Activated CD8-positive, alpha-beta T cell treated with anti-CD3 and anti-CD28 coated beads for 36 hours (primary cell): ENCODE results near the gene PPP2R1B. TPM values are rescaled to one million over a fixed set of nuclear protein-coding genes. Genes with fewer than 3 reads are reported as not detected.

ENCODE experiments used
- ATAC-seq: fragments of 200-7000 bp; cut with Tn5 transposase; one replicate; pipeline ENCODE4 v1.10.0; 2021; ENCODE audit warnings: mild to moderate bottlenecking, moderate library complexity
- CTCF ChIA-PET: fragments of 350-600 bp; sonication (Branson Sonifier 250); formaldehyde crosslinking; loops from one replicate; lab custom pipeline; 2021; ENCODE audit warnings: antibody characterized with exemption; lab: Charles Lee
- POLR2A ChIA-PET: fragments of 350-600 bp; sonication (Branson Sonifier 250); formaldehyde crosslinking; loops from one replicate; lab custom pipeline; 2021; ENCODE audit warnings: antibody characterized with exemption; lab: Charles Lee
- DNase-seq: peaks from one replicate; pipeline ENCODE4 v3.0.0-alpha.2; 2020
- H3K27ac Mint-ChIP-seq: one replicate; pipeline ENCODE4 v1.8.0; 2021; ENCODE audit warnings: mild to moderate bottlenecking, mixed read lengths
- H3K27me3 Mint-ChIP-seq: one replicate; pipeline ENCODE4 v1.8.0; 2021; ENCODE audit warnings: mixed read lengths
- H3K36me3 Mint-ChIP-seq: one replicate; pipeline ENCODE4 v1.8.0; 2021; ENCODE audit warnings: low read depth, mixed read lengths
- H3K4me1 Mint-ChIP-seq: one replicate; pipeline ENCODE4 v1.8.0; 2021; ENCODE audit warnings: low read depth, mixed read lengths
- H3K4me3 Mint-ChIP-seq: one replicate; pipeline ENCODE4 v1.8.0; 2021; ENCODE audit warnings: mild to moderate bottlenecking, moderate library complexity, mixed read lengths
- H3K9me3 Mint-ChIP-seq: one replicate; pipeline ENCODE4 v1.8.0; 2021; ENCODE audit warnings: mixed read lengths
- intact Hi-C: fragments of 100-400 bp; cut with micrococcal nuclease; formaldehyde crosslinking; loops from one replicate; pipeline ENCODE4 v1.10.0; 2022
- total RNA-seq, 2 experiments: library from RNA; stranded (reverse); gene quantifications; one replicate each; pipeline ENCODE4 v1.2.3, GENCODE V29; 2021
- TF ChIP-seq, protein P1 (sequence below): fragments of 200-600 bp; IDR thresholded peaks from one replicate; pipeline ENCODE4 v1.8.0; 2022; ENCODE audit warnings: antibody characterized with exemption, mild to moderate bottlenecking

The PPP2R1B gene
- total RNA-seq, 2 experiments from 2014 or later = 49.7 to 54.0 TPM

DNA sequence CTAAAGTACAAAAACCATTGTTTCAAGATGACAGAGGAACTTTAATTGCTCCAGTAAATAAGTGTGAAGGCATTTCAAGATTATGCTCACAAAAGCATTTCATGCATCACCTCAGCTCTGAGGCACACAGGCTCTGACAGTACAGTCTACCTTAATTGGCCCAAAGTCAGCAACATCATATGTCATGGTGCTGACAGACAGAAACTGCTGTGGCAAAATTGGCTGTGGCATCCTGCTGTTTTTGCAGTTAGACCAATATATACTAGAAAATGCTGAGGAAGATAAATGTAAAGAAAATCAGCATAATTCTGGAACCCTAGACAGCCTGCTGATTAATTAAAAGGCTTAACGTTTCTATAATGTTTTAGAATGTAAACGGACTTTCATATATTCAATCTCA lies 34.9 kb upstream of the PPP2R1B start:
- intact Hi-C loops = no loop called here
- Mint-ChIP-seq H3K27ac (no peak overlapping the region), H3K4me1 (peaks cover 9% of the 10 kb centered on the region), H3K9me3 (peaks cover 4% of the 10 kb centered on the region), H3K4me3 (no peak overlapping the region), H3K27me3 (no peaks in the 10 kb centered on the region), H3K36me3 (peaks cover 52% of the 10 kb centered on the region)
- POLR2A ChIA-PET = no interaction called here
- ATAC-seq (no peak), DNase-seq (no peak)
- CTCF ChIA-PET = no interaction called here
- TF ChIP-seq, protein P1, sequence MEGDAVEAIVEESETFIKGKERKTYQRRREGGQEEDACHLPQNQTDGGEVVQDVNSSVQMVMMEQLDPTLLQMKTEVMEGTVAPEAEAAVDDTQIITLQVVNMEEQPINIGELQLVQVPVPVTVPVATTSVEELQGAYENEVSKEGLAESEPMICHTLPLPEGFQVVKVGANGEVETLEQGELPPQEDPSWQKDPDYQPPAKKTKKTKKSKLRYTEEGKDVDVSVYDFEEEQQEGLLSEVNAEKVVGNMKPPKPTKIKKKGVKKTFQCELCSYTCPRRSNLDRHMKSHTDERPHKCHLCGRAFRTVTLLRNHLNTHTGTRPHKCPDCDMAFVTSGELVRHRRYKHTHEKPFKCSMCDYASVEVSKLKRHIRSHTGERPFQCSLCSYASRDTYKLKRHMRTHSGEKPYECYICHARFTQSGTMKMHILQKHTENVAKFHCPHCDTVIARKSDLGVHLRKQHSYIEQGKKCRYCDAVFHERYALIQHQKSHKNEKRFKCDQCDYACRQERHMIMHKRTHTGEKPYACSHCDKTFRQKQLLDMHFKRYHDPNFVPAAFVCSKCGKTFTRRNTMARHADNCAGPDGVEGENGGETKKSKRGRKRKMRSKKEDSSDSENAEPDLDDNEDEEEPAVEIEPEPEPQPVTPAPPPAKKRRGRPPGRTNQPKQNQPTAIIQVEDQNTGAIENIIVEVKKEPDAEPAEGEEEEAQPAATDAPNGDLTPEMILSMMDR = no peak

DNA sequence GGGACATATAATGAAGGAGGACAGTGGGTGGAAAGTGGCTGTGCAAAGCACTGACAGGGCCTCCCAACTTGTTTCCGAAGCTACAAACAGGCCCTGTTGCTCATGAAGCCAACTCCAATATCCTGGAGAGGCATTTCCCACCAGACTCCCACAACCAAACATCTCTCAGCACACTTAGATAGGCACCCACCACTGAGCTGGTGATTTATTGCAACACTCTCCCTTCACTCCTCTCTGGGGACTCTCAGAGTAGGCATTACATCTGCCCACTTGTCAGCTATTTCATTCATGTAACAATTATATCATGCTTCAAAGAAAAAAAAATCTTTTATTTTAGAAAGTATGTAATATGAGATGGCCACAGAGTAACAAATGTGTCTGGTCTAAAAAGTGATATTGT lies 32.1 kb upstream of the PPP2R1B start:
- Mint-ChIP-seq H3K4me3 (no peak overlapping the region), H3K27me3 (no peaks in the 10 kb centered on the region), H3K9me3 (peaks cover 4% of the 10 kb centered on the region), H3K36me3 (peaks cover 47% of the 10 kb centered on the region), H3K4me1 (peaks cover 9% of the 10 kb centered on the region), H3K27ac (no peak overlapping the region)
- TF ChIP-seq, protein P1 = no peak
- no peak for ATAC-seq
- no peak for DNase-seq
- POLR2A ChIA-PET = no interaction called here
- CTCF ChIA-PET = interaction anchor here (1.7 kb wide), 1 partner anchor 21 kb away, joined by 9 read pairs; no protein-coding TSS in a partner anchor
- intact Hi-C loops = no loop called here

DNA sequence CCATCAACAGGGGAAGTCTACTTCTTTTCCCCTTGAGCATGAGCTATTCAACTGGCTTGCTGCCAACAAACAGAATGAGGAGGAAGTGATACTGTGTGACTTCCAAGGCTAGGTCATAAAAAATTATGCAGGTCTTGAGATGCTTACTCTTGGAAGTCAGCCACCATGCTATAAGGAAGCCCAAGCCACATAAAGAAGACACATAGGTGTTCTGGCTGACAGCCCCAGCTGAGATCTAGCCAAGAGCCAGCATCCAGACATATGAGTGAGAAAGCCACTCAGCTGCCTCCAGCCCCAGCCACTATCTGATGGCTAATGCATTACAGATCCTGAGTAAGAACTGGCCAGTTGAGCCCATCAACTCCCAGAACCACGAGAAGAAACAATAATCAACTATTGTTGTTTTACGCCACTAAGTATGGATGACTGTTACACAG lies 31.0 kb upstream of the PPP2R1B start:
- Mint-ChIP-seq H3K9me3 (peaks cover 4% of the 10 kb centered on the region), H3K4me3 (no peak overlapping the region), H3K4me1 (peaks cover 9% of the 10 kb centered on the region), H3K27ac (no peak overlapping the region), H3K36me3 (peaks cover 45% of the 10 kb centered on the region), H3K27me3 (no peaks in the 10 kb centered on the region)
- TF ChIP-seq, protein P1 = no peak
- POLR2A ChIA-PET = interaction anchor here (0.7 kb wide), 1 partner anchor 53 kb away, joined by 3 read pairs; no protein-coding TSS in a partner anchor
- DNase-seq (no peak), ATAC-seq (no peak)
- CTCF ChIA-PET = interaction anchor here (1.1 to 1.7 kb wide), 3 partner anchors 20 to 368 kb away, joined by 3 to 9 read pairs (median 4); no protein-coding TSS in a partner anchor
- intact Hi-C loops = no loop called here

DNA sequence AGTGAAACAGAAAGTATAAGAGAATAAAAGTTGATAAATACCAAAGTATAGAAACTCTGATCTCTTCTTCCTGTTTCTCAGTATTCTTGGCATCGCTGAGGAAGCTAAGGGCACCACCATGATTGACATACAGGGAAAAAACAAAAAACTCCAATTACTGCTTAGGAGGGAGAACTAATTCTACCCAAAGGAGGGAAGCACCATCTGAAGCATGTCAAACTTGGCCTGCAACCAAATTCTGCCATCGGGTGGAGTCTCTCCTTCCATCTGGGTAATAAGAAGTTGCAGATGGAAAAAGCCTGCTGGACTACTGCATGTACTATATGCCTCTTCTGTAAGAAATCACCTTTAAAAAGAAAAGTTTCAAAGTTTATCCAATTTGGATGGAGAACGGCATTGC lies 30.5 kb upstream of the PPP2R1B start:
- TF ChIP-seq, protein P1 = no peak
- DNase-seq (no peak), ATAC-seq (no peak)
- peaks cover 42% of the 10 kb centered on the region for H3K36me3 Mint-ChIP-seq
- ChIA-PET CTCF (interaction anchor here (0.7 to 1.7 kb wide), 6 partner anchors 19 to 368 kb away, joined by 3 to 9 read pairs (median 4); no protein-coding TSS in a partner anchor), POLR2A (no interaction called here)
- H3K27ac Mint-ChIP-seq = no peak overlapping the region
- H3K27me3 Mint-ChIP-seq = no peaks in the 10 kb centered on the region
- peaks cover 6% of the 10 kb centered on the region for H3K4me1 Mint-ChIP-seq
- intact Hi-C loops = no loop called here
- peaks cover 4% of the 10 kb centered on the region for H3K9me3 Mint-ChIP-seq
- no peak overlapping the region for H3K4me3 Mint-ChIP-seq

DNA sequence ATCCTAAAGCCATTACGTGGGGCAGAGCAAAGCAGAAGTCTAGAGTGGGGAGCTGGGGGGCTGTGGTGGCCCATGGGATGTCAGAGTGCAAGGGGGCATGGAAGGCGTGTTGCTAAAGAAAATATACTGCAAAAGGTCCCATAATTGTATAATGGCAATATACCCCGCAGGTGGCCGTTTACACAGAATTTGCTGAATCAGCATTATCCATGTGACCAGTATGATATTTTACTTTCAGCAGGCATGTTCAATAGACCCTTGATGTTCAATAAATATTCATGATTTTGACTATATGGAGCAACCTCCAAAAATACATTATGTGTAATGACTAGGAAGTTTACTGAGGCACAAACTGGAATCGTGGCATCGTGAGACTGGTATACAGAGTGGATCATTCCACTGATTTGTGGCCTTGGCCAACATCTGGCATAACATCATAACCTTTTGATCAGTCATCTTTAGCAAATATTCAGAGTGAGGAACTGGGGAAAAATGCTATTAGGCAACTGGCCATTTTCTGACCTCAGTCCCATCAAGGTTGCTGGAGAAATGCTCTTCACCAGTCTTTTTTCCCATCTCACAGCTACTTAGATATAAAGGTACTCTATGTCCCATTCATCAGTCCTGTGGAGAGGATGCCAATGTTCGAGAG lies 29.3 kb upstream of the PPP2R1B start:
- DNase-seq = no peak
- POLR2A ChIA-PET = no interaction called here
- no peak for ATAC-seq
- CTCF ChIA-PET = interaction anchor here (1.3 to 1.4 kb wide), 2 partner anchors 18 kb away, joined by 6 to 8 read pairs; no protein-coding TSS in a partner anchor
- Mint-ChIP-seq H3K4me1 (peaks cover 6% of the 10 kb centered on the region), H3K4me3 (no peak overlapping the region), H3K9me3 (peaks cover 4% of the 10 kb centered on the region), H3K36me3 (peaks cover 37% of the 10 kb centered on the region), H3K27me3 (no peaks in the 10 kb centered on the region), H3K27ac (no peak overlapping the region)
- TF ChIP-seq, protein P1 = no peak
- intact Hi-C loops = no loop called here
